Dendritic cell treated with granulocyte-macrophage colony-stimulating factor and Interleukin-4, amounts not matched to agents 40 ng/mL and 50 ng/mL, for 4 days (primary cell): ENCODE measurements around the gene C8G.
A peak's percentile ranks its signal among the peaks of the same experiment; 100 is the strongest.

Experiments
- H3K27ac Mint-ChIP-seq: one replicate; pipeline ENCODE4 v1.8.0; 2022; ENCODE audit warnings: mild to moderate bottlenecking, mixed read lengths
- H3K27me3 Mint-ChIP-seq: one replicate; pipeline ENCODE4 v1.8.0; 2022; ENCODE audit warnings: mild to moderate bottlenecking, mixed read lengths
- H3K36me3 Mint-ChIP-seq: one replicate; pipeline ENCODE4 v1.8.0; 2022; ENCODE audit warnings: low read depth, mixed read lengths
- H3K4me1 Mint-ChIP-seq: one replicate; pipeline ENCODE4 v1.8.0; 2022; ENCODE audit warnings: low read depth, mixed read lengths
- H3K4me3 Mint-ChIP-seq: one replicate; pipeline ENCODE4 v1.8.0; 2022; ENCODE audit warnings: mild to moderate bottlenecking, moderate library complexity, mixed read lengths
- H3K9me3 Mint-ChIP-seq: one replicate; pipeline ENCODE4 v1.8.0; 2022; ENCODE audit warnings: mixed read lengths
- intact Hi-C: fragments of 100-400 bp; cut with micrococcal nuclease; formaldehyde crosslinking; loops from one replicate; pipeline ENCODE4 v1.15.0; 2022

Gene C8G

GRCh38 chr9:136991993-136992818, 47.2 kb downstream of the C8G start, which contains the start of gene PAXX:
Gene PAXX (plus strand): TSS chr9:136992422. CDS start chr9:136992444, 22 bp downstream.
- H3K4me3 Mint-ChIP-seq, result peak within 1 kb of the TSS; percentile 90
- peaks cover 50% of the 10 kb centered on the region for H3K4me1 Mint-ChIP-seq
- H3K27me3 Mint-ChIP-seq, result peaks cover 58% of the 10 kb centered on the region
- H3K27ac Mint-ChIP-seq, result peak within 1 kb of the TSS; percentile 88
- H3K36me3 Mint-ChIP-seq, result peaks cover 22% of the 10 kb centered on the region
- intact Hi-C loops, result loop anchor here (1.0 to 10.0 kb wide), 2 partner anchors 14 to 47 kb away; partner anchors contain the start of genes C8G and FBXW5
- no peaks in the 10 kb centered on the region for H3K9me3 Mint-ChIP-seq

DNA sequence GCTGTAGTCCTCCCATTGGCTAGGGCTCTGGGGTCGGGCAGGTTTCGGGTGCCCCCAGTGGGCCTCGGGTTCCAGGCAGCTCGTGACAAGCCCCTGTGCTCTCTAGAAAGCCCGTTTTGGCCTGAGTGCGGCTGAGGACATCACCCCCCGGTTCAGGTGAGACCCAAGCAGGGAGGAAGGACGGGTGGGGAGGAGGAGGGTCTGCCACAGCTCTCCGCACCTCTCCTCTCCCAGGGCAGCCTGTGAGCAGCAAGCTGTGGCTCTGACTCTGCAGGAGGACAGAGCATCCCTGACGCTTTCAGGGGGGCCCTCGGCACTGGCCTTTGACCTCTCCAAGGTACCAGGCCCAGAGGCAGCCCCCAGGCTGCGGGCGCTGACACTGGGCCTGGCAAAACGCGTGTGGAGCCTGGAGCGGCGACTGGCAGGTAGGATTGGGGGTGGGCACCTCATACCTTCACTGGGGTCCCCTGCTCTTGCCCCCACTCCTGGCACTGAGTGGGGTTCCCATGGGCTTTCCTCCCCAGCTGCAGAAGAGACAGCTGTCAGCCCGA, 47.9 kb downstream of the C8G start:
- no peaks in the 10 kb centered on the region for H3K9me3 Mint-ChIP-seq
- peak overlapping the region; percentile 88 for H3K27ac Mint-ChIP-seq
- intact Hi-C loops, result loop anchor here (1.0 to 10.0 kb wide), 2 partner anchors 15 to 48 kb away; partner anchors contain the start of genes C8G and FBXW5
- peaks cover 58% of the 10 kb centered on the region for H3K27me3 Mint-ChIP-seq
- peaks cover 22% of the 10 kb centered on the region for H3K36me3 Mint-ChIP-seq
- peaks cover 57% of the 10 kb centered on the region for H3K4me1 Mint-ChIP-seq
- peak overlapping the region; percentile 90 for H3K4me3 Mint-ChIP-seq

DNA sequence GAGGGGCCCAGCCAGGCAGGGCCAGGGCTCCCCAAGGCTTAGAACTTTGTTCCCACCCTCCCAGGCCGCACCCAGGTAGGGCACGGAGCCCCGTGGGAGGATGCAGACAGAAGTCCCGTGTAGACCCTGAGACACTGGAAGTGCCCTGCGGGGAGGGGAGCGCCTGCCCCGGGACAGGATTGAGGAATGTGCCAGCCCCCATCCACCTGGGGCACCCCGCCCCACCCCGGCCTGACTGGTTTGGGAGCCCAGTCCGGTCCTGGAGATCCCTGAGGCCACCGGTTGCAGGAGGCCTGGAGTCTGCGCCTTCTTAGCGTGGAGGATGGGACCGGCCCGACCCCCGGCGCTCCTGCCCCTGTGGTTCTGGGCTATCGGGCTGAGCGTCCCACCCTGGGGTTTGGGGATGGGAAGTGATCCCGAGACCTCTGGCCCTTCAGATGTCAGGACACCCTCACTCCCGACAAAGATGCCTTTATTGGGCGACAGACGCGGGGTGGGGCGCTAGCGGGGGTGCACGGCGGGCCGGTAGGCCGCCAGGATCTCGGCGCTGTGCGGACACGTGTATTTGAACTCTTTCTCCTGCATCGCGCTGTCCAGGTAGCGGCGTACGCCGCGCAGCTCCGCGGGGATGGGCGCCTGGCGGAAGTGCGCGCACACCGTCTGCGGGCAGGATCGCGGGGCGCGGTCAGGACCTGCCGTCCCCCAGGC, 49.3 kb downstream of the C8G start:
- peaks cover 22% of the 10 kb centered on the region for H3K36me3 Mint-ChIP-seq
- no peak overlapping the region for H3K4me3 Mint-ChIP-seq
- H3K9me3 Mint-ChIP-seq, result no peaks in the 10 kb centered on the region
- intact Hi-C loops, result loop anchor here (10.0 kb wide), 1 partner anchor 50 kb away; the partner anchor contains the start of genes C8G and FBXW5
- peak overlapping the region; percentile 88 for H3K27ac Mint-ChIP-seq
- H3K27me3 Mint-ChIP-seq, result peaks cover 54% of the 10 kb centered on the region
- peaks cover 69% of the 10 kb centered on the region for H3K4me1 Mint-ChIP-seq

GRCh38 chr9:136994888-136995230, 49.8 kb downstream of the C8G start:
- H3K36me3 Mint-ChIP-seq, result peaks cover 22% of the 10 kb centered on the region
- peaks cover 74% of the 10 kb centered on the region for H3K4me1 Mint-ChIP-seq
- intact Hi-C loops, result loop anchor here (10.0 kb wide), 1 partner anchor 50 kb away; the partner anchor contains the start of genes C8G and FBXW5
- no peak overlapping the region for H3K27ac Mint-ChIP-seq
- no peak overlapping the region for H3K4me3 Mint-ChIP-seq
- H3K27me3 Mint-ChIP-seq, result peaks cover 51% of the 10 kb centered on the region
- H3K9me3 Mint-ChIP-seq, result no peaks in the 10 kb centered on the region

DNA sequence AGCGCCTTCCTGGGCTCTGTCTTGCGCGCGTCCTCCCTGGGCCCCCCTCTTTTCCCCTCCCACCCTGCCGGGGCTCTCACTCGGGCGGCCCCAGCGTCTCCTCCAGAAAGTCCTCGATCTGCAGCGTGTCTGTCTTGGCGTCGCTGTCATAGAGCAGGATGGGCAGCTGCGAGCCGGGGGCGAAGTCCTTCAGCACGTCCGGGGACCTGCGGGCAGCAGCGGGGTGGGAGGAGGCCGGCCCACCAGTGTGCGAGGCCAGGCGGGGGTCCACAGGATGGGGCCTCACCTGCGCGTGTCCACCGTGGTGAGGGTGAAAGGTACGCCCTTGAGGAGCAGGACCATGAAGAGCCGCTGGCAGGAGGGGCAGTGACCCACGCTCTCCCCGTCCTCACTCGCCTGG, 50.3 kb downstream of the C8G start:
- H3K9me3 Mint-ChIP-seq, result no peaks in the 10 kb centered on the region
- no peak overlapping the region for H3K27ac Mint-ChIP-seq
- H3K36me3 Mint-ChIP-seq, result peaks cover 22% of the 10 kb centered on the region
- H3K4me1 Mint-ChIP-seq, result peaks cover 79% of the 10 kb centered on the region
- peaks cover 47% of the 10 kb centered on the region for H3K27me3 Mint-ChIP-seq
- intact Hi-C loops, result loop anchor here (10.0 kb wide), 1 partner anchor 51 kb away; the partner anchor contains the start of genes C8G and FBXW5
- H3K4me3 Mint-ChIP-seq, result no peak overlapping the region

DNA sequence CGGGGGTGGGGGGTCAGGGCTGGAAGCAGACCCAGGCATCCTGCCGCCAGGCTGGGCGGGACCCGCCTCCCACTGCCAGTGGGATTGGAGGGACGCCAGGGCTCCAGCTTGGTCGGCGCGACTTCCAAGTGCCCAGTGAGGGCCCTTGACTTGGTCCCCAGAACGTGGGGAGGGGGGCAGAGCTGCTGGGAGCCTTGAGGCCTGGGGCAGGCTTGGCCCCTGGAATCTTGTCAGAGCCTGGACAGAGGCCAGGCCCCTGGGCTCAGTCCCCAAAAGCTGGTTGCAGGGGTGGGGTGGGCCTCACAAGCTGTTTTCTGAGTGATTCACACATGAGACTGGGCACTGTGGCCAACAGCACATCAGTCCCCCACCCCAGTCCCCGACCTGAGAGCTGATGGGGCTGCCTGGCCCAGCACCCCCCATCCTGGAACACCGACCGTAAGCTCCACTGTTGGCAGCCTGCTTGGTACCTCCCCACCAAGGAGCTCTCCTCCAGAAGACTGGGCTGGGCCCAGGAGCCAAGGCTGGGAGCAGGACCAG, 50.8 kb downstream of the C8G start:
- H3K36me3 Mint-ChIP-seq, result peaks cover 22% of the 10 kb centered on the region
- intact Hi-C loops, result loop anchor here (10.0 kb wide), 1 partner anchor 51 kb away; the partner anchor contains the start of genes C8G and FBXW5
- peak overlapping the region; percentile 65 for H3K27ac Mint-ChIP-seq
- H3K9me3 Mint-ChIP-seq, result no peaks in the 10 kb centered on the region
- no peak overlapping the region for H3K4me3 Mint-ChIP-seq
- H3K4me1 Mint-ChIP-seq, result peaks cover 79% of the 10 kb centered on the region
- peaks cover 47% of the 10 kb centered on the region for H3K27me3 Mint-ChIP-seq
